ENCODE data around the gene GARIN5B. TPM values are rescaled to one million over a fixed set of nuclear protein-coding genes. Genes with fewer than 3 reads are reported as not detected.

The GARIN5B gene
- total RNA-seq, 1 donor from 2014 or later: not detected

DNA sequence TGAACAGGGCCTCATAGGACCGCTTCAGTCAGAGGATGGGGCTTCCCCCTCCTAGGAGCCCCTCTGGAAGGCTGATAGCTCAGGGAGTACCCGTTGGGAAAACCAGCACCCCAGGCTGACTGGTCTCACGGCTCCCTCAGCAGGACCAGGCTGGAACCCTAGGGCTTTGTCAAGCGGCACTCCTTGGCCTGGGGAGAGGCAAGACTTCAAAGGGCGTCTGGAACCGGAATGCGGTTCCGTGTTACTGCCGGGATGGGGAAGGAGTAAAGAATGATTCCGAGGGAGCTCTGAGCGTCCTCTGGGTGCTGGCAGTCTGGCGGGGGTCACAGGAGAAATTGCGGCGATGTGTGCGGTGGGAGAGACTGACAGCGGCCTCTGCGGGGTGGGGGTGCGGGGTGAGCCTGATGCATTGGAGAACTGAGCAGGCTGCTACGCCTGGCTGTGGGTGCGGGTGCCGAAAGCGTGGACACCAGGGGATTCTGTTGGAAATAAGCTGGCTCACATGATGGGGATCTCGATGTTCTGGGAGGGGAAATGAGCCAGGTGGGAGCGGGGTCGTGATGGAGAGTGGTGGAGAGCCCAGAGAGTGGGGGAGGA is 10.4 kb downstream of the GARIN5B start:
- H3K27me3 ChIP-seq (ENCODE audit: control insufficient read depth, insufficient read depth, low read length): peaks cover 37% of the 10 kb centered on the region
- TF ChIP-seq, protein P1, sequence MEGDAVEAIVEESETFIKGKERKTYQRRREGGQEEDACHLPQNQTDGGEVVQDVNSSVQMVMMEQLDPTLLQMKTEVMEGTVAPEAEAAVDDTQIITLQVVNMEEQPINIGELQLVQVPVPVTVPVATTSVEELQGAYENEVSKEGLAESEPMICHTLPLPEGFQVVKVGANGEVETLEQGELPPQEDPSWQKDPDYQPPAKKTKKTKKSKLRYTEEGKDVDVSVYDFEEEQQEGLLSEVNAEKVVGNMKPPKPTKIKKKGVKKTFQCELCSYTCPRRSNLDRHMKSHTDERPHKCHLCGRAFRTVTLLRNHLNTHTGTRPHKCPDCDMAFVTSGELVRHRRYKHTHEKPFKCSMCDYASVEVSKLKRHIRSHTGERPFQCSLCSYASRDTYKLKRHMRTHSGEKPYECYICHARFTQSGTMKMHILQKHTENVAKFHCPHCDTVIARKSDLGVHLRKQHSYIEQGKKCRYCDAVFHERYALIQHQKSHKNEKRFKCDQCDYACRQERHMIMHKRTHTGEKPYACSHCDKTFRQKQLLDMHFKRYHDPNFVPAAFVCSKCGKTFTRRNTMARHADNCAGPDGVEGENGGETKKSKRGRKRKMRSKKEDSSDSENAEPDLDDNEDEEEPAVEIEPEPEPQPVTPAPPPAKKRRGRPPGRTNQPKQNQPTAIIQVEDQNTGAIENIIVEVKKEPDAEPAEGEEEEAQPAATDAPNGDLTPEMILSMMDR (IDR thresholded peaks at IDR 0.05; ENCODE audit: insufficient read depth, low read length, poor library complexity, severe bottlenecking): no peak
- H3K36me3 ChIP-seq (ENCODE audit: control insufficient read depth, insufficient read depth, low read length): no peaks in the 10 kb centered on the region
- no peak overlapping the region for H3K4me3 ChIP-seq (ENCODE audit: low read depth, low read length)
- DNase-seq (ENCODE audit: low read depth): no peak

DNA sequence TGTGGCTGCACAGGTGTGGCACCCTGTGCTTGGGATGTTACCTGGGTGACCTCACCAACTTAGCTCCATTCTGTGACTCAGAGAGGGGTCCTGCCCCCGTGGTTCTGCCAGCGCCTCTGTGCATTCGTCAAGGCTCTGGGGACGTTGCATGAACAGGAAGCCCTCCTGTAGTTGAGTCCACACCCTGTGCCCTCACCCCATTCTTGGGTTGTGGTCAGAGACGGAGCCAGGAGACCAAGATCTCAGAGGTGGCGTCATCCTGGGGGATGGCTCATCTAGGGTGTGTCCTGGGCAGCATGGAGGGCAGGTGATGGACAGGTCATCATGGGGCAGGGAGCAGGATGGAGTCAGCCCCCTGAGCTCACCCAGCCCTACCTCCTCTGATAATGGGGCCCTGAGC is 11.0 kb downstream of the GARIN5B start:
- TF ChIP-seq, protein P1 (IDR thresholded peaks at IDR 0.05; ENCODE audit: insufficient read depth, low read length, poor library complexity, severe bottlenecking): no peak
- Histone ChIP-seq H3K36me3 (ENCODE audit: control insufficient read depth, insufficient read depth, low read length) (no peaks in the 10 kb centered on the region), H3K4me3 (ENCODE audit: low read depth, low read length) (no peak overlapping the region), H3K27me3 (ENCODE audit: control insufficient read depth, insufficient read depth, low read length) (peaks cover 33% of the 10 kb centered on the region)
- no peak for DNase-seq (ENCODE audit: low read depth)

DNA sequence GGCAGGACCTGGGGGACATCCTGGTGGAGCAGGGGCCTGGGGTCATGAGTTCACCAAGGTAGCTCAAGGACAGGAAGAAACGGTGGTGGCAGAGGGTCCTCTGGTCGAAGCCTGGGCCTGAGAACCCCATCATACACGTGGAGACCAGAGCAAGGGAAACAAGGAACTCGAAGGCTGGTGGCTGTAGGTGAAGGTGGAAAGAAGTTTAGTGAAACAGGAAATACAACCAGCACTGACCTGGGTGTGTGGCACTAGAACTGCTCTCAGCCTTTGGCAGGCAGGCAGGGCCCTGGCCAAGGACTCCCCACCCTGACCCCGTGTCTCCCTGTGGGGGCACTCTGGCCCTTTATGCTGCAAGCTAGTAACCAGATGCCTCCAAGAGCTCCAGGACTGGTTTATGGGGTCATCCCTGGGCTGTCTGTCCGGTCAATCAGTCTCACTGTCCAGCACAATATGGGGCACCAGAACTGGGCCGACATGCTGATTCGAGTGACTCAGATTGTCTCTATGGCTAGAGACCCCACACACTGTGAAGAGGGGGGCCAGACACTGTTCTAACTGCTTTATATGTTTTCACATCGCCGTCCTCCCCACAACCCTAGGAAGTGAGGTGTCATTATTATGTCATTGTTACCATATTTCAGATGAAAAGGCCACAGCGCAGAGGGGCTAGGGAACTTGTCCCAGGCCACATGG is 12.3 kb downstream of the GARIN5B start:
- H3K4me3 ChIP-seq (ENCODE audit: low read depth, low read length): no peak overlapping the region
- DNase-seq (ENCODE audit: low read depth): no peak
- peaks cover 29% of the 10 kb centered on the region for H3K27me3 ChIP-seq (ENCODE audit: control insufficient read depth, insufficient read depth, low read length)
- TF ChIP-seq, protein P1 (IDR thresholded peaks at IDR 0.05; ENCODE audit: insufficient read depth, low read length, poor library complexity, severe bottlenecking): no peak
- H3K36me3 ChIP-seq (ENCODE audit: control insufficient read depth, insufficient read depth, low read length): no peaks in the 10 kb centered on the region

DNA sequence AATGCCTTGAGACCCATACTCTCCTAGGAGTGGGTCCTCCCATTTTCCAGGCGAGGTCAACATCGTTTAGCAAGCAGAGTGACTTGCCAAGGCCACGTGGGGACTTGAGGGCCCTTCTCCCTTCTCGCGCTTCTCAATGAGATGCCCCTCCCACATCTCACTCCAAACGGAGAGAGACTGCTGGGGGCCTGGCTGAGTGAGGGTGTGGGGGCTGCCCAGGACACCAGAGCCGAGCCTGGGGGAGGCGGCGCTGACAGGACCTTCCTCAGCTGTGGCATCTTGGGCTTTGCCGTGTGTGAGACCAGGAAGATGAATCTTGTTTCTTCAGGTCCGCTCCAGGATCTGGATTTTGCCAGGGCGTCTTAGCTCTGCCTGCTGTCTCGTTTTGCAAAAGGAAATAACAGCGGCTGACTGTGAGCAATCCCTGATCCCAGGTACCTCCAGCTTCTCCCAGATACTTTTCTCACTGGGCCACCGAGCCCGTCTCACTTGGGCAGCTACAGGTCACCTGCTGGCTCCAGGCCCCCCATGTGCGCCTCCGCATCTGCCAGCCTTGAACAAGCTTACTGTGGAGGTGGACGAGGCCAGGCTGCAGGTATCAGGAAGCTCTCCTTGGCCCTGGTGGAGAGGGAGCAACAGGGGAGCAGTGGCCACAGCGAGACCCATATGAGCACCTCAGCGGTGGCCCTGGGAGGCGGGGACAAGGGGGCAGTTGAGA is 14.6 kb downstream of the GARIN5B start:
- Histone ChIP-seq H3K4me3 (ENCODE audit: low read depth, low read length) (no peak overlapping the region), H3K27me3 (ENCODE audit: control insufficient read depth, insufficient read depth, low read length) (peaks cover 19% of the 10 kb centered on the region), H3K36me3 (ENCODE audit: control insufficient read depth, insufficient read depth, low read length) (no peaks in the 10 kb centered on the region)
- DNase-seq (ENCODE audit: low read depth): no peak
- TF ChIP-seq, protein P1 (IDR thresholded peaks at IDR 0.05; ENCODE audit: insufficient read depth, low read length, poor library complexity, severe bottlenecking): no peak

DNA sequence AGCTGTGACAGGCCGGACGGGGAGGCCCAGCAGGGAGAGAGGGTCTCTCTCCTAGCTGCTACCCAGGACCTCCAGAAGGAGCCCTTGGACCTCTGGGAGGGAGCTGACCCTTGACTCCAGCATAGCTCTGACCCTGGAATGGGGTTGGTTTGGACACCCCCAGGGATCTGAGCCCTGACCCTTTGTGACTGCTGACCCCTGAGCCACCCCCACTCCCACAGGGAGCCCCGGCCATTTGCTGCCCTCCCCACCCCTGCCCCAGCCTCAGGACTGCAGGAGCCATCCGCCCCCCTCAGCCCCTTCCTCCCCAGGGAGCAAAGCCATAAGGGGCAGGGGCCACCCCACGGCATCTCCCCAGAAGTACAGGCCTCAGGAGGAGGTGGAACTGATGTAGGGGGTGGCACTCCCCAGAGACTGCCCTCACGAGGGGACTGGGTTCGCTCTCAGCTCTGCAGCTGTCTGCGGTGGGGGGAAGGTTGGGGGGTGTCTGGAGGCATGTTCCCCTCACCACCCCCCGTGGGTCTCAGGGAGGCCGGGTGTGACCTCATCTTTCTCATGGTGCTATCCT is 15.5 kb downstream of the GARIN5B start:
- TF ChIP-seq, protein P1 (IDR thresholded peaks at IDR 0.05; ENCODE audit: insufficient read depth, low read length, poor library complexity, severe bottlenecking): no peak
- DNase-seq (ENCODE audit: low read depth): no peak
- H3K36me3 ChIP-seq (ENCODE audit: control insufficient read depth, insufficient read depth, low read length): peaks cover 1% of the 10 kb centered on the region
- peaks cover 9% of the 10 kb centered on the region for H3K27me3 ChIP-seq (ENCODE audit: control insufficient read depth, insufficient read depth, low read length)
- no peak overlapping the region for H3K4me3 ChIP-seq (ENCODE audit: low read depth, low read length)
